ENCODE measurements around the gene GPATCH2L.

- TF ChIP-seq EZH2 (IDR thresholded peaks at IDR 0.05): no peak
- TF ChIP-seq FOXP2 (optimal IDR thresholded peaks at IDR 0.05; ENCODE audit: control extremely low read depth, extremely low read length, insufficient read depth): no peak
- no peak for TF ChIP-seq POLR2AphosphoS5 (IDR thresholded peaks at IDR 0.05; ENCODE audit: borderline replicate concordance, low read depth, low read length)
Measured at GRCh38 chr14:76218662-76219061, 66.9 kb downstream of the GPATCH2L start.
